Smooth muscle cell (in vitro differentiated cells): ENCODE data around the gene SLC24A3. TPM values are rescaled to one million over a fixed set of nuclear protein-coding genes. Genes with fewer than 3 reads are reported as not detected.

Experiments
- DNase-seq: peaks from one replicate; lab custom pipeline; 2025; ENCODE audit not compliant: unreplicated experiment; lab: John Stamatoyannopoulos, UW
- H2AFZ ChIP-seq: fragments of 200-600 bp; sonication (generic); 2 replicates; pipeline ENCODE4 v1.6.0; 2016; ENCODE audit warnings: antibody characterized with exemption, low read depth, mild to moderate bottlenecking
- H3F3A ChIP-seq: fragments of 200-600 bp; sonication (generic); 2 replicates; pipeline ENCODE4 v1.6.0; 2017; ENCODE audit warnings: antibody characterized with exemption, low read depth
- H3K27ac ChIP-seq: fragments of 200-600 bp; sonication (generic); 2 replicates; pipeline ENCODE4 v1.5.1; 2016; ENCODE audit warnings: low read depth, mild to moderate bottlenecking
- H3K27me3 ChIP-seq: fragments of 200-600 bp; sonication (generic); 2 replicates; pipeline ENCODE4 v1.6.1; 2016; ENCODE audit warnings: low read depth, mild to moderate bottlenecking
- H3K36me3 ChIP-seq: fragments of 200-600 bp; sonication (generic); 2 replicates; pipeline ENCODE4 v1.5.1; 2016; ENCODE audit warnings: low read depth
- H3K4me1 ChIP-seq: fragments of 200-600 bp; sonication (generic); 2 replicates; pipeline ENCODE4 v1.5.1; 2016; ENCODE audit warnings: low read depth
- H3K4me2 ChIP-seq: fragments of 200-600 bp; sonication (generic); 2 replicates; pipeline ENCODE4 v1.6.0; 2016; ENCODE audit warnings: mild to moderate bottlenecking
- H3K4me3 ChIP-seq: fragments of 200-600 bp; sonication (generic); 2 replicates; pipeline ENCODE4 v1.5.1; 2016; ENCODE audit warnings: mild to moderate bottlenecking
- H3K79me2 ChIP-seq: fragments of 200-600 bp; sonication (generic); 2 replicates; pipeline ENCODE4 v1.6.0; 2016; ENCODE audit warnings: low read depth, mild to moderate bottlenecking
- H3K9ac ChIP-seq: fragments of 200-600 bp; sonication (generic); 2 replicates; pipeline ENCODE4 v1.6.0; 2016; ENCODE audit warnings: low read depth
- H3K9me3 ChIP-seq: fragments of 200-600 bp; sonication (generic); replicated peaks from 2 replicates; pipeline ENCODE4 v1.5.1; 2016; ENCODE audit warnings: low read depth
- H4K20me1 ChIP-seq: fragments of 200-600 bp; sonication (generic); 2 replicates; pipeline ENCODE4 v1.6.0; 2016; ENCODE audit warnings: low read depth
- CTCF ChIP-seq: fragments of 200-600 bp; sonication (generic); IDR thresholded peaks from 2 replicates; pipeline ENCODE4 v1.5.1; 2017; ENCODE audit warnings: borderline replicate concordance, mild to moderate bottlenecking, antibody characterized with exemption; ENCODE audit not compliant: insufficient read depth, poor library complexity, severe bottlenecking
- WGBS: methylation state at CpG from one replicate; pipeline ENCODE4 v1.1.7; 2016; ENCODE audit warnings: low lambda C conversion rate; 5-methylcytosine and 5-hydroxymethylcytosine counted together
- polyA plus RNA-seq: library from polyadenylated mRNA; unstranded; fragments of >200 nt; fragmentation: Nextera tagmentation; extraction: Ambion mirVana; gene quantifications from 2 replicates; pipeline ENCODE4 v1.2.1, GENCODE V29; 2016
- total RNA-seq: library from RNA; depleted of rRNA; stranded (reverse); fragments of >200 nt; gene quantifications from 2 replicates; pipeline ENCODE4 v1.2.3, GENCODE V29; 2014

The SLC24A3 gene
- total and polyA plus RNA-seq, 2 experiments from 2014 or later, result 2.5 to 3.2 TPM

- Histone ChIP-seq H3K36me3 (no peaks in the 10 kb centered on the region), H3K79me2 (no peaks in the 10 kb centered on the region), H3K9me3 (no peaks in the 10 kb centered on the region), H4K20me1 (no peaks in the 10 kb centered on the region), H3K27me3 (no peaks in the 10 kb centered on the region), H3K4me1 (no peaks in the 10 kb centered on the region), H3F3A (no peaks in the 10 kb centered on the region), H3K27ac (no peak overlapping the region), H3K9ac (no peak overlapping the region), H3K4me2 (no peak overlapping the region), H3K4me3 (no peak overlapping the region), H2AFZ (no peak overlapping the region)
- WGBS, result 94% methylated on average over 2 of the region's 2 CpGs
- DNase-seq, result no peak
- no peak for TF ChIP-seq CTCF
These were observed 56.0 kb downstream of the SLC24A3 start for GRCh38 chr20:19268426-19268825.

- peaks cover 3% of the 10 kb centered on the region for H3K27me3 ChIP-seq
- WGBS, result 84% methylated on average over 8 of the region's 8 CpGs
These were observed 57.4 kb downstream of the SLC24A3 start for GRCh38 chr20:19269737-19270340.

GRCh38 chr20:19271879-19272651 lies 59.6 kb downstream of the SLC24A3 start:
- Histone ChIP-seq H3K9me3 (no peaks in the 10 kb centered on the region), H3K79me2 (no peaks in the 10 kb centered on the region), H3K4me3 (no peak overlapping the region), H3K36me3 (no peaks in the 10 kb centered on the region), H3K27me3 (peaks cover 3% of the 10 kb centered on the region), H3F3A (no peaks in the 10 kb centered on the region), H2AFZ (no peak overlapping the region), H4K20me1 (no peaks in the 10 kb centered on the region), H3K27ac (no peak overlapping the region), H3K4me1 (no peaks in the 10 kb centered on the region), H3K4me2 (no peak overlapping the region), H3K9ac (no peak overlapping the region)
- no peak for TF ChIP-seq CTCF
- WGBS, result 88% methylated on average over 7 of the region's 7 CpGs
- DNase-seq, result no peak

More at GRCh38 chr20:19269737-19270340, 57.4 kb downstream of the SLC24A3 start:
- Histone ChIP-seq H3K36me3 (no peaks in the 10 kb centered on the region), H4K20me1 (no peaks in the 10 kb centered on the region), H3K9me3 (no peaks in the 10 kb centered on the region), H3K4me1 (no peaks in the 10 kb centered on the region), H3K9ac (no peak overlapping the region), H3K4me2 (no peak overlapping the region), H2AFZ (no peak overlapping the region), H3K27ac (no peak overlapping the region), H3F3A (no peaks in the 10 kb centered on the region), H3K4me3 (no peak overlapping the region), H3K79me2 (no peaks in the 10 kb centered on the region)
- TF ChIP-seq CTCF, result no peak
- no peak for DNase-seq
